Activated T-cell treated with anti-CD3 and anti-CD28 coated beads, Interleukin-2, amount 50 U/mL, for 1 hour (primary cell): ENCODE data around the gene TET1.
"Not testable (repeated sequence)": the region's sequence is repeated elsewhere in the genome, so short reads cannot be mapped to it uniquely, and the experiment has no call there.

Experiments
- DNase-seq: peaks from one replicate; pipeline ENCODE4 v3.0.0-alpha.2; 2020

The TET1 gene

GRCh38 chr10:68617691-68618090 lies 57.6 kb downstream of the TET1 start:
- DNase-seq = not testable (repeated sequence)

DNA sequence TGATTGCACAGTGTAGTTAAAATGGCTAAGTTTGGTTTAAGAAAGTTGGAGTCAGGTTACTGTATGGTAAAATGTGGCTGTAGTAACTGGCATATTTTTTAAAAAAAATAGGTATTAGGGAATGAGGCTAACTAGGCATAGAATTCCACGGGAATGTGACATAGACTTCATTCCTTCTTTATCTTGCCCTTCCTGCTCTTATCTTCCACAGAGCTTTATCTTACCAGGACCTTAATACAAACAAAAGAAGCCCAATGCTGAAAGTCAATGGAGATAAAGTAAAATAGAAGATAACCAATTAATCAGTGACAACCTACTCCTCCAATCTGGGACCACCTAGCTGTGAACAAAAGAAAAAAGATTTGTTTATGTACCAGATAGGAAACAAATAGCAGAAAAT lies 58.1 kb downstream of the TET1 start:
- DNase-seq = no peak

GRCh38 chr10:68619595-68619994 lies 59.5 kb downstream of the TET1 start:
- DNase-seq = no peak

- DNase-seq = no peak
Measured at GRCh38 chr10:68625316-68625921, 65.3 kb downstream of the TET1 start.

GRCh38 chr10:68628576-68629127 lies 68.5 kb downstream of the TET1 start:
- no peak for DNase-seq

GRCh38 chr10:68632271-68632560 lies 72.1 kb downstream of the TET1 start:
- DNase-seq = not testable (repeated sequence)

GRCh38 chr10:68633281-68633680 lies 73.1 kb downstream of the TET1 start:
- no peak for DNase-seq

DNA sequence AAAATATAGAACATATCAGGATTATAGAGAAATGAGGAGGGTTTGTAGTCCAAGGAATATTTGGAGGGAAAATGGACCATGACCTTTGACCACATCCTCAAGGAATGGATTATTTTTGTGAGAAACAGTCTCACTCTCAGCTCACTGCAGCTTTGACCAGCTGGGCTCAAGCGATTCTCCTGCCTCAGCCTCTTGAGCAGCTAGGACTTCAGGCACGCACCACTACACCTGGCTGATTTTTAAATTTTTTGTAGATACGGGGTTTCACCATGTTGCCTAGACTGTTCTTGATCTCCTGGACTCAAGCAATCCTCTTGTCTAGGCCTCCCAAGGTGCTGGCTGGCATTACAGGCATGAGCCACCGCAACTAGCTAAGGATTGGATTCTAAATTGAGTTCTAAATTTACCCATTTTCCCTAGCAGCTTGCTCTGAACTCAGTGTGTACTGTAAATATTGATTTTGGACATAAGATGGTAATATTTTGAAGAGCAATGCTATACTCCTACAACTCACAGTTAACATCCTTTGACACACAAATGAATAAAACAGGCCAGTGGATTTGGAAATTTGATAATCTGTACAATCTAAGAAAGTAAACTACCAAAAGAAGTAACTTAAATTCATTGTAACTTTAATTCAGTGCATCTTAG lies 73.8 kb downstream of the TET1 start:
- DNase-seq = no peak

DNA sequence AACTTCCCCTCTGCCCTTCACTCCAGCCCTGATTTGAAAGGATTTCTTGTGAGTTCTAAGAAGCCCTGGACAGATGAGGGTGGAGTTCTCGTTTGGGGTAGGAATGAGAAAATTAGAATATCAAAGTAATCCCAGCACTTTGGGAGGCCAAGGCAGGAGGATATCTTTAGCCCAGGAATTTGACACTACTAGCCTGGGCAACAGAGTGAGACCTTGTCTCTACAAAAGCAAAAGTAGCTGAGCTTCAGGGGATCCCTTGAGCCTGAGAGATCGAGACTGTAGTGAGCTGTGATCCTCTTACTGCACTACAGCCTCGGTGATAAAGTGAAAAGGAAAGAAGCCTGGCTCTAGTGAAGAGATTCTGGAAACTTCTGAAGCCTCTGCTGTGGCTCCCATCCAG lies 76.2 kb downstream of the TET1 start:
- no peak for DNase-seq

GRCh38 chr10:68643550-68643949 lies 83.4 kb downstream of the TET1 start:
- DNase-seq = not testable (repeated sequence)

DNA sequence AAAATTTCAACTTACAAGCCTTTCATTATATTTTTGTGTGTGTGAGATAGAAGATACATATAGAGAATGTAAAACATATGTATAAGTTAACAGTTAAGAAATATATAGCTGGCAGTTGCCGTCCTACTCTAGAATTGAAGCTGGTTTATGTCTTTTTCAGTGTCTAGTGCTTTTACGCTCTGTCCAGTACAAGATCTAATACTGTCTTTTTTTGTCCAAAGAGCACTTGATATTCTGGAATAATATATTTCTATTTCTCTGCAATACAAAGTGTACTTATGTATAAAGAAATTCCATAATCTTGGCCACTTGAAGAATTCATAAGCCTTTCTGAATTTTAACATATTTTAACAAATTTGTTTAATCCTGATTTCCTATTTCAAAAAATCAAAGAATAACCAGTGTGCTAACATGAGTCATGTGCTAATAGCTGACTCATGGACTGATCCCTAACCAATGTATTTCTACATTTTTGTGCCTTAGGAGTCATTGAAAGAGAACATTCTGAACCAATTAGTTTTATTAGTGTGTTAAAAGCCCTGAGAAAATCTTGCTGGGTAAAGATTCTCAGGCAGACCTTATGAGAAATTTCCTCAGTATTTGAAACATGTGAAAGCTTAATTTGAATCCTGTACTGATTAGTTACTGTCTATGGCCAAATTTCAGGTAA lies 87.7 kb downstream of the TET1 start:
- DNase-seq = no peak

DNA sequence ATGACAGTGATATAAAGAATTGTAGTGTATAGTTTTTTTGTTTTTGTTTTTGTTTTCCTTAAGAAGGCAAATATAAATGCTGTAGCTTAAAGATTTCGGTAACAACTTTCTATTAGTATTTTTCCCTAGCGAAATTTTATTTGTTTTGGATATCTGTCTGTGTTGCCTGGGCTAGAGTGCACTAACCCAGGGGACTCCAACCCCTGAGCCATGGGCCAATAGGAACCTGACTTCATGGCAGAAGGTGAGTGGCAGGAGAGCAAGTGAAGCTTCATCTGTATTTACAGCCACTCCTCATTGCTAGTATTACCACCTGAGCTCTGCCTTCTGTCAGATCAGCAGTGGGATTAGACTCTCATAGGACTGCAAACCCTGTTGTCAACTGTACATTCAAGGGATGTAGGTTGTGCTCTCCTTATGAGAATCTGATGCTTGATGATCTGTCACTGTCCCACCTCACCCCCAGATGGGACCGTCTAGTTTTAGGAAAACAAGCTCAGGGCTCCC lies 95.5 kb downstream of the TET1 start:
- no peak for DNase-seq

DNA sequence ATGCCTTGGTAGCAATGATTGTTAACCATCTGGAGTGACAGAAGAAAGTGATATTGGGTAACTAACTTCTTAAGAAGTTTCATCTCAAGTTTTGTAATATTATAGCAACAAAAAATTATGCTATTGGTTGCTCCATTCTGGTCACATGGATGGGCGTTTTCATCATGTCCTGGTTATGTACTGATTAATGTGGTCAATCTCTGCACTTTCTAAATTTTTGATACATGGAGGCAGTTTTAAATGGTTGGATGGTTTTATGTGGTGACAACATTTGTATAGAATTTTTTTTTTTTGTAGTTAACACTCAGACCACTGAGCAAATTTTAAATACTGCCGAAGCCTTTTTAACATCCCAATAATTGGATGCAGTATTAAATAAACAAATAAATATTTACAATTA lies 105.7 kb downstream of the TET1 start:
- no peak for DNase-seq

DNA sequence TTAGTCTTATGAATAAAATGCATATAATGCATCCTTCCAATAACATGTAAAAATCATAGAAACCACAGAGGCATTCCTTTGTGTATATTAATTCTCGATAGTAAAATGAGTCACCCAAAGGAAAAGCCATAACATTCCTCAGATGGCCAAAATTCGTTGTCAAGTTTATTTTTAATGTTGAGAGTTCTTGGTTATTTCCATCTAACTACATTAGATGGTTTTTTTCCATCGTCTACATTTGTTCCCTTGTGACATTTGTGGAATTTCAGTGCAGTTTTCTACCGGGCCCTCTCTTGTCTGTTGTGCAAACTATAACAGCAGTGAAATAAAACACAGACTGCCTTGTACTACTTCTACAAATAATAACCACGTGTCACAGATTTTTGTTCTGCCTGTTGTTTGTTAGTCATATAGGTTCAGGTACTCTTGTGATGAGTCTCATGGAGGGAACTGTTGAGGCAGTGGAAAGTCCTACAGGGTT lies 106.2 kb downstream of the TET1 start:
- DNase-seq = no peak

DNA sequence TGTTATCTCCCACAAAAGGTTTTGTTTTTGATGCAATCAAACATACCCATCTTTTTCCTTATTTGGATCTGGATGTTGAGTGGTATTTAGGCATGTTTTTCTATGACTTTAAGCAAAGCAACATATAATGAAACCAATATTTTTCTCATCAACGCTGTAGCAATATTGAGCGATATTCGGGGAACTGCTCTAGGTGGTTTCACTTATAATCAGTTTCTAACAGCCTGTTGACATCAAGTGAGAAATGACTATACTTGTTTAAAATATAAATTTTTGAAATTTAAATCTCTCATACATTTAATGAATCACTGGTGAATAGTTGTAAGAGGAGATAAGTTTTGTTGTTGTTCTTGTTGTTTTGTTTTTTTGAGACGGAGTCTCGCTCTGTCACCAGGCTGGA lies 108.1 kb downstream of the TET1 start:
- DNase-seq = no peak

DNA sequence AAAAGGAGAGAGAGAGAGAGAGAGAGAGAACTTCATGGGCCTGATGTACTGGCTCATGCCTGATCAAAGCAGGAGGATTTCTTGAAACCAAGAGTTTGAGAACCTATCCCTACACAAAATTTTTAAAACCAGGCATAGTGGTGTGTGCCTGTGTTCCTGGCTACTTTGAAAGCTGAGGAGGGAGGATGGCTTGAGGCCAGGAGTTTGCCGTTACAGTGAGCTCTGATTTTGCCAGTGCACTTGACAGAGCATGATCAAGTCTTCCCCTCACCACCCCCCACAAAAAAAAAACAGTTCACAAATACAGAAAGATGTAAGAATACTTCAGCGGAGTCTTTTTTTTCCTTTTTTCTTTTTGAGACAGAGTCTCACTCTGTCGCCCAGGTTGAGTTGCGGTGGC lies 108.8 kb downstream of the TET1 start:
- DNase-seq = no peak

DNA sequence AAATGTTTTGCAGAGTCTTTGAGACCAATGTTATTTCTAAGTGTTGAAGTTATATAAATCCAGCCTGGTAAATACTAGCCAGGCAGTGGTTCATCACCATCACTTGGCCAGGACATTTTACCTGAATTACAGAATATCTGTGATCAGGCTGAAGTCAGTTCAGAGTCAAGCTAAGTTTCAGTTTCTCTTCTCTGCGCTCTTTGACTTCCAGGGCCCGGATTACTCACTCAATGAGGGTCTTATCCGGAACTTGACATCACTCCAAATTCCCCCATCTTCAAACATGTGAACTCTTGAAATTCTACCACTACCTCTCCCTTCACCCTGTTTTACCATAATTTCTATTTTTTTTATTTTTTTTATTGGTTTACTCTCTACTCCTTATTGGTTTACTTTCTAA lies 124.3 kb downstream of the TET1 start:
- no peak for DNase-seq

DNA sequence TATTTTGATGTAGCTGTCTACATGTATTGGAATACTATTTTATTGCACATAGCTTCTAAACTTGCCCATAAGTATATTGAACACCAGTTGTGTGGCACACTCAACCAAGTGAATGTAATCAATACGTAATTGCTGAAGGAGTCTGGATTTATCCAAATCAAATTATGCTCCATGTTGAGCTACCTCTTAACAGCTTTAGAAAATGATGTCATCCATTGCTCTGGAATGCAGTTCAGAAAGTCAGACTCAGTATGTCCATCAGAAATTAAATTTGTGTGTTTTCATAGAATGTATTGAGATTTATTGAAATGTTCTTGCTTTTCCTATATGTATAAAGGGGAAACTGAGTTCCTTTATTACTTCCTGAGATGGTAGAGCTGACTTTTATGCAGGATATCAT lies 135.9 kb downstream of the TET1 start:
- no peak for DNase-seq

DNA sequence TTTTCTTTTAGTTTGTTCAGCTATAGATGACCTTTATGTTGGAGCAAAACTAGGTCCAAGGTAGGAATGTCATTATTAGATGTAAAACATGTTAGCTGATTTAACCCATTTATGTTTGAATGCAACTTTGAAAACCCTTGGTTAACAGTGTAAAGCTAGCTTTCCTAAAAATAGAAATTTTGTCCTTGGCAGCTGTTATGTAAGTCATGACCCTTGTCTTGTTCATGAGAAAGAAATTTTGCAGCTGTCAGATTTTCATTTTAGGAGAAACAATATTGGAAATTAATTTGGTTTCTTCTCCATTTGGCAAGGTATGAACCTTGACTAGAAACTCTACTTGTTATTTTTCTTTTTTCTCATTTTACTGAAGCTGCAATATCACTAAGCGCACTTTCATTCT lies 137.0 kb downstream of the TET1 start:
- no peak for DNase-seq

DNA sequence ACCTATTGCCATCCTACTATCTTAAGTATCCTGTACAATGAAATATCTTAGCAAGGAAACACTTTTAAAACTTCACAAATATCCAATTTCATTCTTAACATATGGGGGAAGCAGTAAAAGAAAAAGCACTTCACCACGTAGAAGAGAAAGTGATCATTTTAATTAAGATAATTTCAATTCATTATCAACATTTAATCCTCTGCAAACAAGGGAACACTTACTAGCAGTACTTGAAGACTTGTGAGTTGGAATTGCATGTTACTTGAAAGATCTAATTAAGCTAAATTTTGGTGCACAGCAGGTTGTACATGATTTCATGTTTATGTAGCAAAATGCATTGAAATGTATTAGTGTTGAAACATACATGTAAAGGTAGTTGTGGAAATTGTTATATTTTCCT lies 140.1 kb downstream of the TET1 start:
- no peak for DNase-seq

GRCh38 chr10:68705548-68705947 lies 145.4 kb downstream of the TET1 start:
- no peak for DNase-seq

DNA sequence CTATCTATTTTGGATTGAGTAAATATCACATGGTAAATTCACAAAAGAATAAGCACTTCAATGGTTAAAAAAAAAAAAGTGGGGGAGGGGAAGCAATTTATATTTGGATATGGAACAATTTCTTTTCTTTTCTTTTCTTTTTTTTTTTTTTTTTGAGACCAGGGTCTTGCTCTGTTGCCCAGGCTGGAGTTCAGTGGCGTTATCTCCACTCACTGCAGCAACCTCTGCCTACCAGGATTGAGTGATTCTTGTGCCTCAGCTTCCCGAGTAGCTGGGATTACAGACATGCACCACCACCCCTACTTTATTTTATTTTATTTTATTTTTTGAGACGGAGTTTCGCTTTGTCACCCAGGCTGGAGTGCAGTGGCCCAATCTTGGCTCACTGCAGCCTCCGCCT lies 148.8 kb downstream of the TET1 start:
- DNase-seq = not testable (repeated sequence)

GRCh38 chr10:68713065-68713464 lies 152.9 kb downstream of the TET1 start:
- not testable (repeated sequence) for DNase-seq

DNA sequence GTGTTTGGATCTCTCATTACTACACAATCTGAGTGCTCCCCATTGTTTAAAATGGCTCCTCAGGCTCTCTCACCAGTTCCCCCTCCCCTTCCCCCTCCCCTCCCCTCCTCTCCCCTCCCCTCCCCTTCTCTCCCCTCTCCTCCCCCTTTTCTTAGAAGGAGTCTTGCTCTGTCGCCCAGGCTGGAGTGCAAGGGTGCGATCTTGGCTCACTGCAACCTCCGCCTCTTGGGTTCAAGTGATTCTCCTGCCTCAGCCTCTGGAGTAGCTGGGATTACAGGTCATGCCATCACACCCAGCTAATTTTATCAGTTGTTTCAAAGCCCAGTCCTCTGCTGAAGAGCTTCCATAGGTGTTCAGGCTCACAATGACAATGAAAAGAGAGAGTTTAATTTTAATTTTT lies 157.3 kb downstream of the TET1 start:
- no peak for DNase-seq
